Kidney capillary endothelial cell (primary cell): ENCODE measurements around the gene LRRC32.
"Not testable (repeated sequence)": the region's sequence is repeated elsewhere in the genome, so short reads cannot be mapped to it uniquely, and the experiment has no call there.

Source experiments
- DNase-seq: peaks from one replicate; pipeline ENCODE4 v3.0.0-alpha.2; 2018; ENCODE audit warnings: low spot score

LRRC32 gene

GRCh38 chr11:76613901-76614300, 56.6 kb downstream of the LRRC32 start:
- DNase-seq, result no peak

GRCh38 chr11:76612226-76612625, 58.3 kb downstream of the LRRC32 start:
- no peak for DNase-seq

GRCh38 chr11:76610871-76611475, 59.6 kb downstream of the LRRC32 start:
- no peak for DNase-seq

- DNase-seq, result no peak
These were observed 60.2 kb downstream of the LRRC32 start for GRCh38 chr11:76610371-76610770.

GRCh38 chr11:76609736-76610370, 60.7 kb downstream of the LRRC32 start:
- no peak for DNase-seq

- not testable (repeated sequence) for DNase-seq
These were observed 61.6 kb downstream of the LRRC32 start for GRCh38 chr11:76608879-76609460.

- not testable (repeated sequence) for DNase-seq
These were observed 62.3 kb downstream of the LRRC32 start for GRCh38 chr11:76608228-76608627.
